ENCODE measurements around the gene KANSL3. TPM values are rescaled to one million over a fixed set of nuclear protein-coding genes. Genes with fewer than 3 reads are reported as not detected.

Gene KANSL3
- total and polyA plus RNA-seq, 3 donors from 2014 or later, result 78.7 to 108 (median 102) TPM

GRCh38 chr2:96683972-96684820 lies 46.1 kb upstream of the KANSL3 start:
- H3K4me3 ChIP-seq, result no peak overlapping the region
- TF ChIP-seq CTCF (IDR thresholded peaks at IDR 0.05), result no peak
- no peak for TF ChIP-seq POLR2A (IDR thresholded peaks at IDR 0.05)
- H3K27me3 ChIP-seq, result no peaks in the 10 kb centered on the region
- H3K4me1 ChIP-seq, result peaks cover 15% of the 10 kb centered on the region
- no peaks in the 10 kb centered on the region for H3K9me3 ChIP-seq
- intact Hi-C loops (cut with DNase I; ENCODE audit: low total_unique reads), result no loop called here
- H3K27ac ChIP-seq, result no peak overlapping the region
- H3K36me3 ChIP-seq (ENCODE audit: low read depth, missing control alignments), result no peaks in the 10 kb centered on the region
- WGBS, 2 donors, result 82 to 87% methylated on average over 12 to 13 of the region's 13 CpGs
- DNase-seq, result no peak

GRCh38 chr2:96683307-96683706 lies 45.2 kb upstream of the KANSL3 start:
- intact Hi-C loops (cut with DNase I; ENCODE audit: low total_unique reads), result no loop called here
- Histone ChIP-seq H3K27ac (no peak overlapping the region), H3K27me3 (no peaks in the 10 kb centered on the region), H3K36me3 (ENCODE audit: low read depth, missing control alignments) (no peaks in the 10 kb centered on the region), H3K4me1 (peaks cover 15% of the 10 kb centered on the region), H3K9me3 (no peaks in the 10 kb centered on the region), H3K4me3 (no peak overlapping the region)
- no peak for TF ChIP-seq CTCF (IDR thresholded peaks at IDR 0.05)
- no peak for TF ChIP-seq POLR2A (IDR thresholded peaks at IDR 0.05)
- DNase-seq, result no peak
- 90 to 97% methylated on average over 5 of the region's 5 CpGs for WGBS, 2 donors

- no peak overlapping the region for H3K4me3 ChIP-seq
- H3K27ac ChIP-seq, result no peak overlapping the region
- H3K4me1 ChIP-seq, result peaks cover 15% of the 10 kb centered on the region
- H3K36me3 ChIP-seq (ENCODE audit: low read depth, missing control alignments), result no peaks in the 10 kb centered on the region
- no peak for DNase-seq
- H3K27me3 ChIP-seq, result no peaks in the 10 kb centered on the region
- 84 to 89% methylated on average over 4 of the region's 4 CpGs for WGBS, 2 donors
- intact Hi-C loops (cut with DNase I; ENCODE audit: low total_unique reads), result no loop called here
- H3K9me3 ChIP-seq, result no peaks in the 10 kb centered on the region
- TF ChIP-seq POLR2A (IDR thresholded peaks at IDR 0.05), result no peak
Measured at GRCh38 chr2:96681540-96681939, 43.4 kb upstream of the KANSL3 start.

- no peaks in the 10 kb centered on the region for H3K9me3 ChIP-seq
- no peaks in the 10 kb centered on the region for H3K36me3 ChIP-seq (ENCODE audit: low read depth, missing control alignments)
- 44 to 47% methylated on average over 5 of the region's 5 CpGs for WGBS, 2 donors
- TF ChIP-seq CTCF (IDR thresholded peaks at IDR 0.05) (no peak), POLR2A (IDR thresholded peaks at IDR 0.05) (no peak)
- H3K27ac ChIP-seq, result no peak overlapping the region
- H3K4me1 ChIP-seq, result peaks cover 8% of the 10 kb centered on the region
- no peaks in the 10 kb centered on the region for H3K27me3 ChIP-seq
- no peak for DNase-seq
- no peak overlapping the region for H3K4me3 ChIP-seq
- intact Hi-C loops (cut with DNase I; ENCODE audit: low total_unique reads), result no loop called here
Measured at GRCh38 chr2:96680561-96681141, 42.5 kb upstream of the KANSL3 start.

GRCh38 chr2:96679848-96680247 lies 41.7 kb upstream of the KANSL3 start:
- TF ChIP-seq CTCF (IDR thresholded peaks at IDR 0.05) (no peak), POLR2A (IDR thresholded peaks at IDR 0.05) (no peak)
- WGBS, 2 donors, result 41 to 51% methylated on average over 9 of the region's 9 CpGs
- DNase-seq, result no peak
- intact Hi-C loops (cut with DNase I; ENCODE audit: low total_unique reads), result no loop called here
- H3K27me3 ChIP-seq, result no peaks in the 10 kb centered on the region
- no peaks in the 10 kb centered on the region for H3K9me3 ChIP-seq
- no peaks in the 10 kb centered on the region for H3K36me3 ChIP-seq (ENCODE audit: low read depth, missing control alignments)
- H3K4me3 ChIP-seq, result no peak overlapping the region
- no peaks in the 10 kb centered on the region for H3K4me1 ChIP-seq
- H3K27ac ChIP-seq, result no peak overlapping the region

Data from testis (tissue), 3 donors.